CD4-positive, alpha-beta T cell treated with Interleukin-17A for 1 hour (primary cell): Measurements from ENCODE around the gene F3.
A peak's percentile ranks its signal among the peaks of the same experiment; 100 is the strongest.

Experiments used
- DNase-seq: peaks from one replicate; pipeline ENCODE4 v3.0.0-alpha.2; 2020

The F3 gene

GRCh38 chr1:94527447-94528031 lies 14.0 kb downstream of the F3 start:
- no peak for DNase-seq

- no peak for DNase-seq
Measured at GRCh38 chr1:94526152-94526980, 15.2 kb downstream of the F3 start.

GRCh38 chr1:94524531-94524930 lies 17.0 kb downstream of the F3 start:
- DNase-seq = no peak

DNA sequence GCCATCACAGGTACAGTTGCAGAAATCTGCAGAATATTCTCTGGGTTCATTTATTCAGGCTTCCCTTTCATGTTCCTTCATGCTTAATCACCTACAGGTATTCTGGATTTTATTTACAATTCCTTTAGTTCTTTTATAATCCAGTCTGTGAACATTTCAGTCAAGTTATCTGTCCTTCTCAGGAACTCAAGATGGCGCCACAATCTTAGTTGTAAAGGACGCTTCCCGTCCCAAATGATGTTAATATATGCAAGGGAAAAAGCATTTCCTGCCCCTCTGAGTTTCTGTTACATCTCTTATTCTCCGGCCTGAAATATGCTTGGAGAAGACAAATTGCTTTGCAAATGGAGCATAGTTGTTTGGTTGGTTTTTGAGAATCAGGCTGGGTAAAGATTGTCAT lies 19.3 kb downstream of the F3 start:
- no peak for DNase-seq

DNA sequence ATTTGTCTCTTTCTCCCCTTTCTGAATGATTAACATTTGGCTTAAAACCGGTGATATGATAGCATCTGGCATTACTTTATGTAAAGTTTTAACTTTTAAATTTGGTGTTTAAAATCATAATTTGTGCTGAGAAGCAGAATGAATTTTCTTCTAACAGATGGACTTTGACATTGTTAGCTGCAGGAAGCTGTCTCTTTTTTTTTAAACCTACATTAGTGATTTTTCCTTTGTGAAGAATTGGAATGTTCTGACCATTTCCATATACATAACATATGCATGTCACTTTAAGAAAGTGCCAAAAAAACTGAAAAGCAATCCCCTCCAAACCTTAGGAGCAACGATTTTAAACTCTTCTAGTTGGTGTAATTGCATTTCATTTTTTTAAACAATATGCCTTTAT lies 22.2 kb downstream of the F3 start:
- no peak for DNase-seq

DNA sequence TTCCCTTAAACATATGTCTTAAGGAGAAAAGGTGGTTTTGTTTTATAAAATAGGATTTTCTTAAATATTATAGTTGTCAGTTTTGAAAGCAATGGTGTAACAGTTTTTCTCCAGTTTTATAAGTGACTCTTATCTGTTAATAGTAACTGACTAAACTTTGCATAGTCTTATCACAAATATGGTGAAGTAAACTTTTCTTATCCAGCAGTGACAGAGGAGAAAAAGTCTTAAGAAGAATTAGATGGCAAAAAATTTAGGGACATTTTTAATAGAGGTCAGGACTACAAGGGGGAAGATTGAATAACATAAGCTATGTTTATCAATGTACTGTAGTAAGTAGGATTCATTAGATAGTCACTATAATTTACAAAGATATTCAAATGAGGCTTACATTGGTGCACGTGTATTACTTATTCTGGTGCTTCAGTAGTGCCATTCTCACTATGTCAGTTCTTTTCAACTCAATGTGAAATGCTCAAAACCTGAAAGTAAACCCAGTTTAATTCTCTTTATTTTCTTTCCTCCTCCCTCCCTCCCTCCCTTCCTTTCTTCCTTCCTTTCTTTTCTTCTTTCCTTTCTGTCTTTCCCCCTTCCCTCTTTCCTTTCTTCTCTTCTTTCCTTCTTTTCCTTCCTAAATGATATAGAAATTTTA lies 26.1 kb downstream of the F3 start:
- DNase-seq = no peak

DNA sequence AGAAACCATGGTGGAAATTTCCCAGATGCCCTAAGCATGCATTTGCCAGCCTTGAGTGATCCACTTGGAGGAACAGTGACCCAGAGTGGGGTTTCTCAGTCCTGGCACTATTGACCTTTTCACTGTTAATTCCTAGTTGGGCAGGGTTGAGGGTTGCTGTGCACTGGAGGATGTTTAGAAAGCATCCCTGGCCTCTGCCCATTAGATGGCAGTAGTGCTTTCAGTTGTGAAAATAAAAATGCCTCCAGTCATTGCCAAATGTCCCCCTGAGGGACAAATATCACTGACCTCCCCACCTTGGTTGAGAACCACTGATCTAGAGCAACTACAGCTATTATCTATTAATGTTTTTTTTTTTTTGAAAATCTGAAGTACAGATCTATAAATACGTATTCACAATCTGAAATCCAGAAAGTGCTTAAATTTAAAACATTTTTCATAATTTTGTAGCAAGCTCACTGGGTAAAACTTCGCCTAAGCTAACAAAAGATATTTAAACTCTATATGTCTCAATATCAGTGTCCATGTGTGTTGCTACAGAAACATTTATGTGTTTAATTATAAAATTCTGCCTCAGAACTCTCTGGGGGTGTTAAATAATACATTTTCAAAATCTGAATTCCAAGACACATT lies 27.3 kb downstream of the F3 start:
- DNase-seq = peak; percentile 2

DNA sequence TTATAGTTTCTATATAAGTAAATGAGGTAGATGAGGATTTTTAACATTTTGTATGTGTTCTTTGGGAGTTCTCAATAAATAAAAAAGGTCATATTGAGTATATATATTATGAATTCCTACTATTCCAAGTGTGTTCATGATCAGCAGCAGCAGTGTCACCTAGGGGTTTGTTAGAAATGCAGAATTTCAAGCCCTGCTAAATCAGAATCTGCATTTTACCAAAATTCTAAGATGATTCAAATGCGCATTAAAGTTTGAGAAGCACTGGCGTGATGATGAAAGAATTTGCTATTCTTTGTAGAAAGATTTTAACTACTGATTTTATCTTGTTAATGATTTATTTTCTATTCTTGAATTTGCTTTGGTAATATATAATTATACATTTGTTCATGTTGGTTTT lies 28.7 kb downstream of the F3 start:
- no peak for DNase-seq

DNA sequence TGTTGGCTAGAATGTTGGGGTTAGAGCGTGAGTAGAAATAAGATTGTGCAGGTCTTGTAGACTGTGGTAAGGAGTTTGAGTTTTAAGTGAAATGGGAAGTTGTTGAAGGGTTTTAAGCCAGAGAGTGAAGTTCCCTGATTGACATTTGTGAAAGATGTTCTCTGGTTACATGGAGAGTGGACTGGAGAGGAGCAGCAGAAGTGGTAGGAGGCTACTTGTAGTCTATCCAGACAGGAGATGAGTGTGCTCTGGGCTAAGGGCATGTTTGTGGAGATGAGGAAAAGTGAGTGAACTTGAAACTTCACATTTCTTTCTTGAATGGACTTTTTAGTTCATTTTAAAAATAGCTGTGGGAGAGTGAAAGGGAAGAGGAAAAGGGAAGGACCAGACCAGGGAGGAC lies 37.0 kb downstream of the F3 start:
- no peak for DNase-seq

- DNase-seq = no peak
Measured at GRCh38 chr1:94503153-94503552, 38.4 kb downstream of the F3 start.

- no peak for DNase-seq
Measured at GRCh38 chr1:94501935-94502334, 39.6 kb downstream of the F3 start.

DNA sequence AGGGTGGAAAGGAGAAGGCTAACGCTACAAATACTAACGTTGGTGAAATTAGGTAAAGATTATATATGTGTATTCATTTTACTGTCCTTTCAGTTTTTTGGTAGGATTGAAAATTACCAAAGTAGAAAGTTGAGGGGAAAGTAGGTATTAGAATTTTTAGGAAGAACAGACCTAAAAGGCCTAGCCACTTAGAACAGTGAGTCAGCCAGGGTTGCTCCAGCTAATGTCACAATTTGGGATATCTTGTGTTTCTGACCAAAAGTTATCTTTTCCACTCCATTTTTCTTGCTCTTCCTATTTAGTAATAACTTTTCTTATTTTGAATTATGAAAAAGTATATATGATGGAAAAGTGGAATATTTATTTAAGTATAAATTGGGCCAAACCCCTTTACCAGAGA lies 40.1 kb downstream of the F3 start:
- DNase-seq = no peak

DNA sequence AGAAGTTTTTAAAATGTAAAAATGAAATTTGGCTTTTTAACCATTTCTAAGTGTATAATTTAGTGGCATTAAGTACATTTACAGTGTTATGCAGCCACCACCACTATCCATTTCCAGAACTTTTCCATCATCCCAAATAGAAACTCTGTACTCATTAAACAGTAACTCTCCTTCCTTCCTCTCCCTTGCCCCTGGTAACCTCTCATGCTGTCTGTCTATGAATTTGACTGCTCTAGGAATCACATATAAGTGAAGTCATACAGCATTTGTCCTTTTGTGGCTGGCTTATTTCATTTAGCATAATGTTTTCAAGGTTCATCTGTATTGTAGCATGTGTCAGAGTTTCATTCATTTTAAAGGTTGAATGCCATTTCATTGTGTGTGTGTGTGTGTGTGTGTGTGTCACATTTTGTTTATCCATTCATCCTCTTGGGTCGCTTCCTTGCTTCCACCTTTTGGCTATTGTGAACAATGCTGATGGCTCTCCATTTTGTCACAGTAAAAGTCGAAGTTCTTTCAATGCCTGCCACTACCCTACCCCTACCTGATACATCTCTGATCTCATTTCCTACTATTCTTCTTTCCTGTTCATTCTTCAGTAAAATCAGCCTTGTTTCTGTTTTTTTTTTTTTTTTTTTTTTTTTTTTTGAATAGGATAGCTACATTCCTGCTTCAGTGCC lies 45.3 kb downstream of the F3 start:
- no peak for DNase-seq

- no peak for DNase-seq
Measured at GRCh38 chr1:94490556-94490955, 51.0 kb downstream of the F3 start.

DNA sequence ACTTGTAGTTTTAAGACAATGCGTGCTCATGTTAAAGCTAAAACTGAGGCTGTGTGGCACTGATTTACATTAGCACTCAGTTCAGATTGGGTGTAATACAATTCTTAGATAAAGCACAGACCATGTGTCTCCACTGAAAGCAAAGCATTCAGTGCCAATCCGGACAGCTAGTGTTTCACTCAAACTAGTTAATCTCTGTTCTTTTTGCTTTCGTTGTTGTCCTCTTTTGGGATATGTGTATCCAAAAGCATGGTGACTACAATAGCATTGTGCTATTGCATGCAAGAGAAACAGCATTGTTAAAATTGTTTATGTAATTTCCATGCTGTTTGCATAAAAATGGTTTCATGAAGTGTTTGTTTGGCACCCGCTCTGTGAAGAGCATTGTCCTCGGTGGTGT lies 54.6 kb downstream of the F3 start:
- DNase-seq = no peak

- peak; percentile 55 for DNase-seq
Measured at GRCh38 chr1:94481473-94481933, 60.1 kb downstream of the F3 start.

- no peak for DNase-seq
Measured at GRCh38 chr1:94479682-94480081, 61.9 kb downstream of the F3 start.
